Panc1 (cell line): ENCODE measurements around the gene ORMDL2. TPM values are rescaled to one million over a fixed set of nuclear protein-coding genes. Genes with fewer than 3 reads are reported as not detected.

ENCODE experiments used
- total RNA-seq: library from RNA; stranded (reverse); gene quantifications from one replicate; pipeline ENCODE4 v1.2.1, GENCODE V29; 2021; ENCODE audit not compliant: unreplicated experiment

The ORMDL2 gene
- total RNA-seq, 1 experiment from 2014 or later = 59.6 TPM

Other genes starting within 250 kb of the ORMDL2 start
- gene OR2AP1, start 245.6 kb upstream of the ORMDL2 start, total RNA-seq = not detected
- gene OR10P1, start 181.1 kb upstream of the ORMDL2 start, total RNA-seq = not detected
- 2.5 TPM for gene ITGA7, start 110.1 kb upstream of the ORMDL2 start, total RNA-seq
- 87.3 TPM for gene BLOC1S1, start 102.0 kb upstream of the ORMDL2 start, total RNA-seq
- 2.8 TPM for gene RDH5, start 97.6 kb upstream of the ORMDL2 start, total RNA-seq
- gene CD63, start 89.0 kb upstream of the ORMDL2 start, total RNA-seq = 879 TPM
- 11.8 TPM for gene GDF11, start 74.9 kb upstream of the ORMDL2 start, total RNA-seq
- gene SARNP, start 317 bp upstream of the ORMDL2 start, total RNA-seq = 69.3 TPM
- gene DNAJC14, start 11.5 kb downstream of the ORMDL2 start, total RNA-seq = 51.9 TPM
- 0.05 TPM for gene MMP19, start 24.9 kb downstream of the ORMDL2 start, total RNA-seq
- gene PYM1, start 109.9 kb downstream of the ORMDL2 start, total RNA-seq = 32.2 TPM
- gene DGKA, start 113.1 kb downstream of the ORMDL2 start, total RNA-seq = 7.6 TPM
- 1.2 TPM for gene PMEL, start 148.0 kb downstream of the ORMDL2 start, total RNA-seq
- gene CDK2, start 148.8 kb downstream of the ORMDL2 start, total RNA-seq = 72.9 TPM
- gene RAB5B, start 156.0 kb downstream of the ORMDL2 start, total RNA-seq = 102 TPM
- 20.7 TPM for gene SUOX, start 179.2 kb downstream of the ORMDL2 start, total RNA-seq
- gene IKZF4, start 203.0 kb downstream of the ORMDL2 start, total RNA-seq = 6.9 TPM
- 46.4 TPM for gene RPS26, start 223.9 kb downstream of the ORMDL2 start, total RNA-seq